Fibroblast of lung (primary cell): ENCODE data around the gene LRRC17.

Experiments
- CTCF ChIP-seq, 2 donors: IDR thresholded peaks in 1 of 2; conservative IDR thresholded peaks in 1 of 2; 1 replicate in 1 of 2; 2 replicates in 1 of 2; pipeline ENCODE4 v1.5.1; 2011 to 2012; ENCODE audit warnings: low read length in 2 of 2, control low read depth in 1 of 2, inconsistent platforms in 1 of 2, low read depth in 1 of 2, mild to moderate bottlenecking in 1 of 2
- EZH2 ChIP-seq: IDR thresholded peaks from 2 replicates; pipeline ENCODE4 v1.5.1; 2012; ENCODE audit warnings: low read length, control low read depth, mild to moderate bottlenecking; ENCODE audit errors: missing control alignments

GRCh38 chr7:102974366-102975236, 61.8 kb downstream of the LRRC17 start:
- peak in 1 of 2 donors; percentile 13 for TF ChIP-seq CTCF (conservative IDR thresholded peaks at IDR 0.05 in 1 of 2, IDR thresholded peaks at IDR 0.05 in 1 of 2; ENCODE audit: low read depth in 1 of 2, low read length in 2 of 2)
- no peak for TF ChIP-seq EZH2
